ENCODE data around the gene SMDT1. TPM values are rescaled to one million over a fixed set of nuclear protein-coding genes. Genes with fewer than 3 reads are reported as not detected.
A peak's percentile ranks its signal among the peaks of the same experiment; 100 is the strongest.

The SMDT1 gene
- polyA plus RNA-seq (2011; rRNA removed) (32.3 and 35.7 TPM in 2 replicates), polyA minus RNA-seq (2011; rRNA and poly(A)+ RNA removed) (3.6 and 10.9 TPM in 2 replicates)

- peak; percentile 78 for DNase-seq (ENCODE audit: low read depth)
- TF ChIP-seq CTCF (IDR thresholded peaks at IDR 0.05; ENCODE audit: insufficient read depth, low read depth, low read length) = no peak
- CTCF ChIA-PET = interaction anchor here (0.6 to 1.5 kb wide), 6 partner anchors 10 to 394 kb away, joined by 3 to 8 read pairs (median 4); no protein-coding TSS in a partner anchor
- H3K36me3 ChIP-seq (ENCODE audit: control insufficient read depth, insufficient read depth, low read length) = peaks cover 15% of the 10 kb centered on the region
- H3K4me3 ChIP-seq (ENCODE audit: low read depth, low read length) = peak within 1 kb of the TSS; percentile 80
- POLR2A ChIA-PET = interaction anchor here (0.6 to 1.3 kb wide), 3 partner anchors 11 to 296 kb away, joined by 3 to 29 read pairs (median 5); partner anchors contain the start of gene NDUFA6
- H3K27me3 ChIP-seq (ENCODE audit: control insufficient read depth, insufficient read depth, low read length) = no peaks in the 10 kb centered on the region
These were observed at the start of gene SMDT1 for GRCh38 chr22:42079319-42080251. Gene SMDT1, plus strand, starts transcription at chr22:42079700. Its CDS starts 69 bp downstream, at chr22:42079769.

GRCh38 chr22:42033263-42034181 lies 46.0 kb upstream of the SMDT1 start:
- POLR2A ChIA-PET = no interaction called here
- DNase-seq (ENCODE audit: low read depth) = no peak
- no peak for TF ChIP-seq CTCF (IDR thresholded peaks at IDR 0.05; ENCODE audit: insufficient read depth, low read depth, low read length)
- Histone ChIP-seq H3K4me3 (ENCODE audit: low read depth, low read length) (no peak overlapping the region), H3K36me3 (ENCODE audit: control insufficient read depth, insufficient read depth, low read length) (no peaks in the 10 kb centered on the region), H3K27me3 (ENCODE audit: control insufficient read depth, insufficient read depth, low read length) (no peaks in the 10 kb centered on the region)
- CTCF ChIA-PET = interaction anchor here (0.7 kb wide), 1 partner anchor 10 kb away, joined by 3 read pairs; no protein-coding TSS in a partner anchor

- CTCF ChIA-PET = interaction anchor here (0.9 kb wide), 1 partner anchor 13 kb away, joined by 3 read pairs; no protein-coding TSS in a partner anchor
- DNase-seq (ENCODE audit: low read depth) = no peak
- POLR2A ChIA-PET = no interaction called here
- no peak for TF ChIP-seq CTCF (IDR thresholded peaks at IDR 0.05; ENCODE audit: insufficient read depth, low read depth, low read length)
- Histone ChIP-seq H3K36me3 (ENCODE audit: control insufficient read depth, insufficient read depth, low read length) (no peaks in the 10 kb centered on the region), H3K4me3 (ENCODE audit: low read depth, low read length) (no peak overlapping the region), H3K27me3 (ENCODE audit: control insufficient read depth, insufficient read depth, low read length) (no peaks in the 10 kb centered on the region)
These were observed 44.2 kb upstream of the SMDT1 start for GRCh38 chr22:42035256-42035655.

GRCh38 chr22:42039271-42039670 lies 40.2 kb upstream of the SMDT1 start:
- no peaks in the 10 kb centered on the region for H3K27me3 ChIP-seq (ENCODE audit: control insufficient read depth, insufficient read depth, low read length)
- TF ChIP-seq CTCF (IDR thresholded peaks at IDR 0.05; ENCODE audit: insufficient read depth, low read depth, low read length) = no peak
- ChIA-PET CTCF (interaction anchor here (0.9 to 1.0 kb wide), 2 partner anchors 10 to 27 kb away, joined by 3 read pairs; no protein-coding TSS in a partner anchor), POLR2A (no interaction called here)
- no peak overlapping the region for H3K4me3 ChIP-seq (ENCODE audit: low read depth, low read length)
- no peaks in the 10 kb centered on the region for H3K36me3 ChIP-seq (ENCODE audit: control insufficient read depth, insufficient read depth, low read length)
- no peak for DNase-seq (ENCODE audit: low read depth)
